Fibroblast of skin of left biceps (primary cell): ENCODE measurements around the gene SIL1.
"Not testable (repeated sequence)": the region's sequence is repeated elsewhere in the genome, so short reads cannot be mapped to it uniquely, and the experiment has no call there.

Source experiments
- DNase-seq, 2 experiments: peaks; one replicate each; pipeline ENCODE4 v3.0.0-alpha.2; 2013; ENCODE audit warnings: low read depth in 2 of 2

SIL1 gene

GRCh38 chr5:139204196-139204595, 6.0 kb upstream of the SIL1 start:
- DNase-seq: no peak

GRCh38 chr5:139199321-139199720, 1.2 kb upstream of the SIL1 start:
- DNase-seq: no peak

GRCh38 chr5:139196296-139196956, 1.7 kb downstream of the SIL1 start:
- no peak for DNase-seq

GRCh38 chr5:139194486-139194885, 3.7 kb downstream of the SIL1 start:
- no peak for DNase-seq

GRCh38 chr5:139193928-139194327, 4.2 kb downstream of the SIL1 start:
- no peak for DNase-seq

- DNase-seq: not testable (repeated sequence)
These were observed 5.3 kb downstream of the SIL1 start for GRCh38 chr5:139192906-139193305.

- DNase-seq: not testable (repeated sequence)
These were observed 6.2 kb downstream of the SIL1 start for GRCh38 chr5:139191954-139192353.

- no peak for DNase-seq
These were observed 8.0 kb downstream of the SIL1 start for GRCh38 chr5:139190125-139190524.

GRCh38 chr5:139188558-139189270, 9.5 kb downstream of the SIL1 start:
- DNase-seq: no peak

- DNase-seq: no peak
These were observed 11.3 kb downstream of the SIL1 start for GRCh38 chr5:139186752-139187326.

GRCh38 chr5:139186261-139186660, 11.9 kb downstream of the SIL1 start:
- no peak for DNase-seq

GRCh38 chr5:139185589-139185988, 12.6 kb downstream of the SIL1 start:
- no peak for DNase-seq

GRCh38 chr5:139183502-139183901, 14.7 kb downstream of the SIL1 start:
- DNase-seq: no peak

- DNase-seq: no peak
These were observed 15.5 kb downstream of the SIL1 start for GRCh38 chr5:139182528-139183296.

GRCh38 chr5:139181835-139182452, 16.2 kb downstream of the SIL1 start:
- no peak for DNase-seq

- no peak for DNase-seq
These were observed 16.8 kb downstream of the SIL1 start for GRCh38 chr5:139181322-139181730.

- no peak for DNase-seq
These were observed 17.3 kb downstream of the SIL1 start for GRCh38 chr5:139180850-139181249.

GRCh38 chr5:139179778-139180513, 18.2 kb downstream of the SIL1 start:
- not testable (repeated sequence) for DNase-seq

- DNase-seq: peak in 1 of 2 experiments; percentile 19
These were observed 19.2 kb downstream of the SIL1 start for GRCh38 chr5:139178935-139179334.

GRCh38 chr5:139178589-139178917, 19.6 kb downstream of the SIL1 start:
- no peak for DNase-seq
